D341Med (cell line): ENCODE data around the gene LTF.

Experiments
- DNase-seq: peaks from one replicate; pipeline ENCODE4 v3.0.0; 2012; ENCODE audit warnings: low spot score

The LTF gene

GRCh38 chr3:46468753-46469600 lies 4.3 kb upstream of the LTF start:
- DNase-seq, result no peak

- no peak for DNase-seq
Observed at GRCh38 chr3:46467562-46467961, 2.9 kb upstream of the LTF start.

DNA sequence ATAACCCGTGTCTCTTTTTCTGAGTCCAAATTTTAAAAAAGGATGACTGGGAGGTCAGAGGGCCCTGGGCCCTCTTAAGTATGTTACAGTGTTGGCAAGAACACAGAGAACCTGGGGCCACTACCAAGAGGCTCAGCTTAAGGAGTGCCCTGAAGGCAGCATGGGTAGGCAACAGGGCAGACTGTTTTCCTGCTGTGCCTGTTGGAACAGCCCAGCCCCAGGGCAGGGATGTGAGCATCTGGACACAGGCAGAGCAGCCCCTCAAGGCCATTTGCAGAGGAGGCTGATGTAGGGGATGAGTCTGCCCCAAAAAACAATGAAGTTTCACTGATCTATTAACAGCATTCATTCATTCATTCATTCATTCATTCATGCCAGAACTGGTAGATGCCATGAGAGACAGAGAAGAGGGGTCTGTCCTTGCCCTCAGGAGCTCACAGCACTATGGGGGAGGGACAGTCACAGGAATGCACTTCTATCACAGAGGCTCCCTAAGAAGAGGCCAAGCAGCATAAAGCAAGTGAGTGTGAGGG lies 2.2 kb upstream of the LTF start:
- no peak for DNase-seq

DNA sequence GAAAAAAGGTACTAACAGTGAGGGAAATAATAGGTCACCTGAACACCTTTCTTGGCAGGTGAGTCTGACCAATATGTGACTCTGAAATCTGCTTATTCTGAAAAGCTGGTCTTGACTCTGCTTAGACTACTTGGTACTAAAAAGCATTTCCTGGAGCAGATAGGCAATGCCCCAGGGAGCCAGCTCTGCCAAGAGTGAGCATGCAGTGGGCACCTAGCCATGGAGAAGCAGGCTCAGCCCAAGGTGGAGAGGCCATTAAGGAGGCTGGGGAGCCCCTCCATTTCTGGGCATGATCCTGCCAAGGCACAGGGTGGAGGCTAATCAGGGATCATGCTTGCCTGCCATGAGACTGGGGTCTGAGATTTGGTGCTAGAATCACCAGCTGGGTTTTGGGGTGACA lies 1.6 kb upstream of the LTF start:
- DNase-seq, result no peak

- DNase-seq, result no peak
Observed at GRCh38 chr3:46465196-46465520, 453 bp upstream of the LTF start.

- no peak for DNase-seq
Observed at GRCh38 chr3:46463868-46464241, 850 bp downstream of the LTF start.

GRCh38 chr3:46463120-46463867 lies 1.4 kb downstream of the LTF start:
- DNase-seq, result no peak

DNA sequence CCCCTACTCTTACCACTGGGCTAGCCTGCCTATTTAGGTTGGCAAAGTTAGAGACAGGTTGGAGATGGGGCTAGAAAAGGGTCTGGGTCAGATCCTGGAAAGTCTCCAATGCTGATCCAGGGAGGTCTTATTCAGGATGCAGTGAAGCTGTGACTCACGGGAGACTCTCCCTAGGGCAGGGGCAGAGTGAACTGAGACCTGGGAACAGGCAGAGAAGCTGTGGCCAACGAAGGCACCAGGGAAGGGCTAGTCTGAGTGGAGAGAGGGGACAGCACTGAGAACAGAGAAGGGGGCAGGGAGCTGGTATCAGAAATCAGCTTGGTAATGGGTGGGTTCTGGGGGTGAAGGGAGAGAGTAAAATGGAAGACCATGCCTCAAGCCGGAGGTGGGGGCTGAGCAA lies 2.2 kb downstream of the LTF start:
- no peak for DNase-seq

GRCh38 chr3:46462111-46462510 lies 2.6 kb downstream of the LTF start:
- DNase-seq, result no peak

GRCh38 chr3:46460051-46460450 lies 4.7 kb downstream of the LTF start:
- DNase-seq, result no peak

DNA sequence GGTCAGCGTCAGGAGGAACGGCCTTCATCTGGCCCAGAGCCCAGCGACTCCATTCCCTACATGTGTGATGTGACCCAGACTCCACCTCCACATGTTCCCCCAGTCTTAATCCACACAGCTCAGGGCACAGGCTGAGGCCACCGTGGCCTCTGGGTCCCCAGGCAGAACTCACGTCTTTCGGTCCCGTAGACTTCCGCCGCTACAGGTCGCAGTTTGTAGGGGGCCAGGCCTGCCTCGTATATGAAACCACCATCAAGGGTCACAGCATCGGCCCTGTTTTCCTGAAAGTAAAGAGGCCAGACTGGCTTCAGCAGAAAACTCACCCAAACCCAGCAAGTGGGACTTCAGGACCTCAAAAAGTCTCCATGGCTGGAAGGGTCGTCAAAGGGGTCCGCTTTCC lies 8.6 kb downstream of the LTF start:
- no peak for DNase-seq

DNA sequence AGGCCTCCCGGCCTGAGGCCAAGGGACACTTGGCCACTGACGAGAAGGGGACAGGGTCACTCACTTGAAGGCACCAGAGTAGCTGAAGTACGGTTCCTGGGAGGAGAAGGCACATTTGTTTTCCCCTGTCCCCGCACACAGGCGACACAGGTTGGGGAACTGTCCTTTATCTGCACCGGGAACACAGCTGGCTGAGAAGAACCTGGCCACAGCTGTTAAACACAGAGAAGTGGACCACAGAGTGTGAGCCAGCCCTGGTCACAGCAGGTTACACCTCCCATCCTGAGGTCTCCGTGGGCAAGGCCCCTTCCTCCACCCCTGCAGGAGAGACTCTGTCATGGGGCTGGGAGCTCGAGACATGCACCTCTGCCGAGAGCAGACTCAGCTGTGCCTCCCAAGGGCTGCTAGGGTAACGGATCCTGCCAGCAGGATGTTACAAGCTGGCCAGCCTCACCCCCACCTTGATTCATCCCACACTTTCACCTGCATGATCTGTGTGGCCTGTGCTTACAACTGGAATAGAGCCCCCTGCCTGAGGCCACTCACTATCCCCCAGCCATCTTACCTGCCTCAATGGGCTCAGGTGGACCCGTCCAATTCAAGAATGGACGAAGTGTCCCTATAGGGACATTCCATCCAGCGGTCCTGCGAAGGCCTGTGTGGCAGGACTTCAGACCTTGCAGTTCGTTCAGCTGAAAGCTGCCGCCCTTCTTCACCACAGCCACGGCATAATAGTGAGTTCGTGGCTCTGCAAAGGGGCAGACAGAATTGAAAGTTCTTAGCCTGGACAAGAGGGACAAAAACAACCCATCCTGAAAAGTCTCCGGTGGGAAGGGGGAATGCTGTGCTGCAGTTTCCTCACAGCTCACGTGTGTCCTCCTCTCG lies 9.2 kb downstream of the LTF start:
- DNase-seq, result no peak

GRCh38 chr3:46454606-46455005 lies 10.1 kb downstream of the LTF start:
- DNase-seq, result no peak

- DNase-seq, result no peak
Observed at GRCh38 chr3:46454209-46454595, 10.5 kb downstream of the LTF start.

GRCh38 chr3:46453526-46454208 lies 11.0 kb downstream of the LTF start:
- no peak for DNase-seq

GRCh38 chr3:46449755-46450552 lies 14.8 kb downstream of the LTF start:
- DNase-seq, result no peak

- no peak for DNase-seq
Observed at GRCh38 chr3:46448721-46449120, 16.0 kb downstream of the LTF start.

DNA sequence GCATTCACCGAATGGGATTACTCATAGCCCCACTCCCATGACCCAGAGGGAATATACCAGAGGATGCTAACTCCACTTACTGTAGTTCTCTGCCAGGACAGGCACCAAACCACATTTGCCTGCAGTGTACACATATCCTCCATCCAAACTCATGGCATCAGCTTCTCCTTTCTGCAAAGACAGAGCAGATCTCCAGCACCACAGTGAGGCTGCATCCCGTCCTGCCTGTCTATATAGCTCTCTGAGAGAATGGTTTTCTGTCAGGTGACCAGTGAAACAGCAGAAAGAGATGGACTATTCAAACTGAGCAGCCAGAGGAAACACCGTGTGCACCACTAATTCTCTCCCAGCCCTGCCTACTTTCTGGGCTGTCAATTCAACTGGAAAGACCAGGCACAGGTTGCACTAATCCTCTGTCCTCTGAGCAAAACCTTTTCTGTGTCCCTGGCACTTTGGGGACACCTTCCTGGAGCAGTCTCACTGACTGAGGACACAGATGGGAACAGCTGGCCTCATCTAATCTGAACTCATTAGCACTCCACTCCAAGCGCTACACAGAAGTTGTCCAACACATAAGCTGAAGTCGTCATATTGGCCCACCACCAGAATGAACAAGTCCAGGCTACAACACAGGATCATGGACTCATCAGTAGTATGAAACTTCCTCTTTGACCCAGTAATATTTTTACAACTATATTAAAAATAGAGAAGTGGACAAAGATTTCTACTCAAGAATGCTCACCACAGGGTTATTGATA lies 17.3 kb downstream of the LTF start:
- DNase-seq, result no peak

DNA sequence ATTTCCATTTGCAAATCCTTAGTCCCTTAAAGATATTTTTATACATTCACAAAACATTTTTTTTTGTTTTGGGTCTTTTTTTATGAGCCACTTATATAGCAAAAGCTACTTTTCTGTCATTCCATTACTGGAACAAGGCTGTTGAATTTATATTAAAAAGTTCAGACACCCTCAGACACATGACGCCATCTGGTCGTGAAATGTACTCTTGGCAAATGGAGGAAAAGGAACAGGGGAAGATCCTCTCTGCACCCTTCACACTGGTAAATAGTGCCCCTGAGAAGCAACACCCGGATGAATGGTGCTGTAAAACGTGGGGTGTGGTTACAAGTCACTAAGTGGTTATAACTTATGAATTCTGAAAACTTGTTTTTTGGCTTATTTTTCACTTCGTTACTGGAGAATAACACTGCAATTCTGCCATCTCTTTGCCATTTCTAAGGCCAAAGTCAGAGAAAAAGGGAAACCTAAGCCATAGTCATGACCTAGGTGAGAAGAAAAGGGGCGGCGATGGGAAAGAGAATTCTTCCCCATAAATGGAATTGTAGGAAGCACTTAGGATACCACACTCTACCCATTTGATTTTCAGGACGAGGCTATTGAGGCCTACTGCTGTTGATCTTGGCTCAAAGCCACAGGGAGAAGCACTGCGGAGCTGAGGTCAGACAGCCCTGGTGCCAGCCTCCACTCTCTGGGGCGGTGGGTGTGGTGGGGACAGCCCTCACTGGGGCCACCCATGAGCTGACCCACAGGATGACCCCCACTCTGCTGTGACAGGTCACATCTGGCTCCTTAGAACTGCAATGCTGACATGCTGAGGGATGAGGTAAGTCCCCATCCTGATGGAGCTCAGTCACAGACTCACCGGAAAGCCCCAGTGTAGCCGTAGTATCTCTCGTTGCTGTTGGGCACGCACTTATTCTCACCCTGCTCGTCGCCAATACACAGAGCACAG lies 21.9 kb downstream of the LTF start:
- no peak for DNase-seq
